ENCODE measurements around the gene AGAP1. TPM values are rescaled to one million over a fixed set of nuclear protein-coding genes. Genes with fewer than 3 reads are reported as not detected.

AGAP1 gene
- polyA plus RNA-seq, 2 of the 4 experiments (the other 2 are of a cell fraction): 20.2 to 21.9 TPM

- no peak for FAIRE-seq
- POLR2A ChIA-PET: no interaction called here
- H3K9me3 ChIP-seq: no peaks in the 10 kb centered on the region
- WGBS (ENCODE audit: missing lambda C conversion rate): 93% methylated on average over 4 of the region's 4 CpGs
- no peak for ATAC-seq
- H3K4me3 ChIP-seq: no peak overlapping the region
- H3K4me1 ChIP-seq: no peaks in the 10 kb centered on the region
- no peak for TF ChIP-seq ZNF302 (CRISPR knock-in tag; IDR thresholded peaks at IDR 0.05)
- TF ChIP-seq HES2 (IDR thresholded peaks at IDR 0.05): no peak
- no peak for TF ChIP-seq KDM1A (IDR thresholded peaks at IDR 0.05; ENCODE audit: low read depth)
- no peak for TF ChIP-seq CEBPB (IDR thresholded peaks at IDR 0.05)
- no peak for TF ChIP-seq SREBF2 (IDR thresholded peaks at IDR 0.05)
- TF ChIP-seq RNF2 (IDR thresholded peaks at IDR 0.05; ENCODE audit: borderline replicate concordance, low read depth): no peak
- TF ChIP-seq EHMT2 (IDR thresholded peaks at IDR 0.05; ENCODE audit: low read depth): no peak
- no peak for TF ChIP-seq MAZ (IDR thresholded peaks at IDR 0.05; ENCODE audit: borderline replicate concordance, low read depth, low read length)
- TF ChIP-seq E2F6 (IDR thresholded peaks at IDR 0.05; ENCODE audit: borderline replicate concordance, low read depth): no peak
- TF ChIP-seq HOXA7 (CRISPR knock-in tag; IDR thresholded peaks at IDR 0.05): no peak
- TF ChIP-seq MAFK (IDR thresholded peaks at IDR 0.05; ENCODE audit: partially characterized antibody): no peak
- TF ChIP-seq CHD2 (IDR thresholded peaks at IDR 0.05; ENCODE audit: low read length, partially characterized antibody): no peak
- no peak for TF ChIP-seq EP300 (IDR thresholded peaks at IDR 0.05)
- no peak for TF ChIP-seq PHF8 (IDR thresholded peaks at IDR 0.05; ENCODE audit: borderline replicate concordance, low read depth)
- no peak for TF ChIP-seq POLR2A (IDR thresholded peaks at IDR 0.05; ENCODE audit: low read length)
- TF ChIP-seq PBX3 (IDR thresholded peaks at IDR 0.05): no peak
- no peak for TF ChIP-seq FOSL2 (IDR thresholded peaks at IDR 0.05)
- TF ChIP-seq FOSL2 (CRISPR knock-in tag; IDR thresholded peaks at IDR 0.05): no peak
- no peak for TF ChIP-seq NPAS2 (CRISPR knock-in tag; IDR thresholded peaks at IDR 0.05; ENCODE audit: borderline replicate concordance)
- DNase-seq (ENCODE audit: low read depth in 1 of 2, low spot score in 1 of 2): no peak
- no peak overlapping the region for H3K4me2 ChIP-seq
- H3K27ac ChIP-seq: no peak overlapping the region
- CTCF ChIA-PET: no interaction called here
Measured at GRCh38 chr2:235898766-235899165, 404.9 kb downstream of the AGAP1 start.

GRCh38 chr2:235900631-235901030 is 406.8 kb downstream of the AGAP1 start:
- CTCF ChIA-PET: no interaction called here
- no peak for ATAC-seq

More at GRCh38 chr2:235900631-235901030, 406.8 kb downstream of the AGAP1 start:
- 100% methylated on average over 1 of the region's 1 CpG for WGBS (ENCODE audit: missing lambda C conversion rate)
- H3K4me2 ChIP-seq: no peak overlapping the region
- FAIRE-seq: no peak
- H3K27ac ChIP-seq: no peak overlapping the region
- no peak overlapping the region for H3K4me3 ChIP-seq
- no peak for DNase-seq (ENCODE audit: low read depth in 1 of 2, low spot score in 1 of 2)
- TF ChIP-seq REST (IDR thresholded peaks at IDR 0.05) (no peak), ELK1 (IDR thresholded peaks at IDR 0.05; ENCODE audit: low read depth, low read length) (no peak), CBX8 (IDR thresholded peaks at IDR 0.05) (no peak), RAD21 (conservative IDR thresholded peaks at IDR 0.05 in 1 of 2, IDR thresholded peaks at IDR 0.05 in 1 of 2) (no peak)
- POLR2A ChIA-PET: no interaction called here
- H3K9me3 ChIP-seq: no peaks in the 10 kb centered on the region
- H3K4me1 ChIP-seq: no peaks in the 10 kb centered on the region

Data from A549 (cell line).